ENCODE measurements around the gene HSPA14. TPM values are rescaled to one million over a fixed set of nuclear protein-coding genes. Genes with fewer than 3 reads are reported as not detected.

Gene HSPA14
- total and polyA plus RNA-seq, 2 of the 8 experiments (the other 6 are each of a cell fraction or from before 2014, with no cell fraction given): 20.5 to 36.4 TPM

DNA sequence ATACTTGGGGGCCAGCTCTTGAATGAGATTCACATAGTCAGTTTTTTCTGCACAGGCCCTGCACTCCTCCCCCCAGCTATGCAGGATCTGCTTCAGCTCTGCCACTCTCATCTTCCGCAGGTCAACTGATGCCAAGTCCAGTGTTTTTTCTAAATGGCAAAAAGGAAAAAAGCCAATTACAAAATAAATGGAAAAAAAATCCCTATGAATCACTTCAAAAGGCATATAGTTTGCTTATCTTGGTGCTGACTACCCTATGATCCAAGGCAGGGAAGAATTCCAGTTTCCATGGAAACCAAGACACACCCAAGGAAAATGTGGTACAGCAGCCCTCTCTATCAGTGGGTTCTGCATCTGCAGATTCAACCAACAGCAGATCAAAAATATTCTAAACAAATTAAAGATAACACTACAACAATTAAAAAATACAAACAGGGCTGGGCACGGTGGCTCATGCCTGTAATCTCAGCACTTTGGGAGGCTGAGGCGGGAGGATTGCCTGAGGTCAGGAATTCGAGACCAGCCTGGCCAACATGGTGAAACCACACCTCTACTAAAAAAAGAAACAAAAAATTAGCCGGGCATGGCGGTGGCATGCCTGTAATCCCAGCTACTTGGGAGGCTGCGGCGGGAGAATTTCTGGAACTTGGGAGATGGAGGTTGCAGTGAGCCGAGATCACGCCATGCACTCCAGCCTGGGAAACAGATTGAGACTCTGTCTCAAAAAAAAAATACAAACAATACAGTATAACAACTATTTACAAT, 17.9 kb upstream of the HSPA14 start:
- ChIA-PET POLR2A (ENCODE audit: partially characterized antibody) (interaction anchor here (0.9 to 1.5 kb wide), 5 partner anchors 8 to 635 kb away, joined by 3 to 4 read pairs (median 3); partner anchors contain the start of genes HSPA14 and MSANTD7), CTCF (ENCODE audit: partially characterized antibody) (interaction anchor here (0.6 to 2.2 kb wide), 11 partner anchors 11 to 623 kb away, joined by 3 to 10 read pairs (median 3); no protein-coding TSS in a partner anchor)
- Histone ChIP-seq H2AK5ac (ENCODE audit: low read depth, low read length) (no peak overlapping the region), H3K4me2 (ENCODE audit: insufficient read depth in 1 of 2, low read depth in 2 of 2, low read length in 2 of 2) (no peak overlapping the region), H3K18ac (ENCODE audit: extremely low read depth, low read length) (no peak overlapping the region), H3K79me2 (ENCODE audit: control insufficient read depth in 1 of 2, insufficient read depth in 2 of 2, low read length in 2 of 2) (no peaks in the 10 kb centered on the region), H3K4me1 (replicated peaks in 1 of 4; ENCODE audit: control insufficient read depth in 3 of 4, insufficient read depth in 4 of 4, low read length in 3 of 4) (no peaks in the 10 kb centered on the region; a peak in 2 of 7 replicates), H4K91ac (replicated peaks; ENCODE audit: insufficient read length, low read length) (no peak overlapping the region), H3K4me3 (ENCODE audit: extremely low read depth in 1 of 4, insufficient read depth in 2 of 4, low read depth in 3 of 4, low read length in 4 of 4) (no peak overlapping the region), H3K56ac (replicated peaks; ENCODE audit: insufficient read length, low read depth, low read length) (no peak overlapping the region), H3K9me3 (ENCODE audit: insufficient read depth in 2 of 2, low read depth in 1 of 2, low read length in 1 of 2) (no peaks in the 10 kb centered on the region), H2BK120ac (replicated peaks; ENCODE audit: low read depth, low read length) (no peak overlapping the region), H3K27ac (ENCODE audit: low read depth, low read length) (no peak overlapping the region), H3K79me1 (ENCODE audit: low read depth, low read length) (no peaks in the 10 kb centered on the region), H4K20me1 (replicated peaks in 1 of 2; ENCODE audit: control insufficient read depth in 1 of 2, insufficient read depth in 2 of 2, low read length in 2 of 2) (no peaks in the 10 kb centered on the region), H3K36me3 (ENCODE audit: control insufficient read depth in 2 of 4, insufficient read depth in 4 of 4, low read length in 3 of 4) (no peaks in the 10 kb centered on the region), H2BK12ac (ENCODE audit: low read depth, low read length) (no peak overlapping the region), H2BK20ac (ENCODE audit: low read length) (no peak overlapping the region), H2BK5ac (ENCODE audit: low read depth, low read length) (no peak overlapping the region), H3K4ac (replicated peaks; ENCODE audit: insufficient read length, low read depth, low read length) (no peak overlapping the region), H3K23me2 (ENCODE audit: low read depth, low read length) (no peaks in the 10 kb centered on the region), H3K9ac (replicated peaks in 1 of 4; ENCODE audit: extremely low read depth in 1 of 4, low read depth in 3 of 4, low read length in 3 of 4) (no peak overlapping the region), H4K5ac (ENCODE audit: insufficient read length, low read depth, low read length) (no peak overlapping the region), H3K27me3 (replicated peaks in 1 of 4; ENCODE audit: control insufficient read depth in 3 of 4, extremely low read depth in 1 of 4, insufficient read depth in 3 of 4, low read length in 3 of 4) (no peaks in the 10 kb centered on the region), H3K23ac (ENCODE audit: insufficient read length) (no peak overlapping the region), H3K14ac (ENCODE audit: insufficient read length) (no peak overlapping the region), H2AFZ (ENCODE audit: low read length) (peak overlapping the region; percentile 73), H4K8ac (ENCODE audit: extremely low read depth, insufficient read depth, low read length) (no peak overlapping the region), H2BK15ac (ENCODE audit: low read length) (no peak overlapping the region)
- WGBS, 2 experiments (ENCODE audit: extremely low coverage in 1 of 2, insufficient coverage in 1 of 2, insufficient read length in 1 of 2, insufficient replicate concordance in 2 of 2, low coverage in 1 of 2, low lambda C conversion rate in 2 of 2, missing lambda C conversion rate in 1 of 2): 93% methylated on average over 10 of the region's 10 CpGs; no CpG with 5 or more reads in 1 of the 2 experiments
- no peak for DNase-seq (ENCODE audit: low read depth in 1 of 2, low spot score in 2 of 2)
- no peak for FAIRE-seq
- no peak for TF ChIP-seq TAF1 (IDR thresholded peaks at IDR 0.05; ENCODE audit: low read depth, low read length)
- TF ChIP-seq SRF (IDR thresholded peaks at IDR 0.05; ENCODE audit: low read depth, low read length): no peak
- no peak for TF ChIP-seq CTBP2 (IDR thresholded peaks at IDR 0.05; ENCODE audit: borderline replicate concordance, insufficient read depth, insufficient read length, low read length)
- no peak for TF ChIP-seq POLR2A (IDR thresholded peaks at IDR 0.05; ENCODE audit: control extremely low read depth in 1 of 2, low read depth in 2 of 2, low read length in 2 of 2)
- no peak for TF ChIP-seq EZH2 (IDR thresholded peaks at IDR 0.05; ENCODE audit: low read depth, low read length, severe bottlenecking)
- no peak for TF ChIP-seq CHD2 (IDR thresholded peaks at IDR 0.05; ENCODE audit: low read length)
- TF ChIP-seq BACH1 (IDR thresholded peaks at IDR 0.05; ENCODE audit: low read length): no peak
- TF ChIP-seq PHF8 (conservative IDR thresholded peaks at IDR 0.05; ENCODE audit: low read depth, low read length): no peak
- TF ChIP-seq, protein P1, sequence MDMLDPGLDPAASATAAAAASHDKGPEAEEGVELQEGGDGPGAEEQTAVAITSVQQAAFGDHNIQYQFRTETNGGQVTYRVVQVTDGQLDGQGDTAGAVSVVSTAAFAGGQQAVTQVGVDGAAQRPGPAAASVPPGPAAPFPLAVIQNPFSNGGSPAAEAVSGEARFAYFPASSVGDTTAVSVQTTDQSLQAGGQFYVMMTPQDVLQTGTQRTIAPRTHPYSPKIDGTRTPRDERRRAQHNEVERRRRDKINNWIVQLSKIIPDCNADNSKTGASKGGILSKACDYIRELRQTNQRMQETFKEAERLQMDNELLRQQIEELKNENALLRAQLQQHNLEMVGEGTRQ (IDR thresholded peaks at IDR 0.05; ENCODE audit: low read length): no peak
- TF ChIP-seq SIN3A (conservative IDR thresholded peaks at IDR 0.05 in 1 of 2, IDR thresholded peaks at IDR 0.05 in 1 of 2; ENCODE audit: low read depth in 1 of 2, low read length in 2 of 2): no peak
- no peak for TF ChIP-seq JUN (IDR thresholded peaks at IDR 0.05; ENCODE audit: low read depth, low read length)

Data from H1 (cell line).